ENCODE results near the gene OR52I2. TPM values are rescaled to one million over a fixed set of nuclear protein-coding genes. Genes with fewer than 3 reads are reported as not detected.

The OR52I2 gene
- total RNA-seq, 1 donor from 2014 or later = not detected

GRCh38 chr11:4606231-4607015 is 24.9 kb downstream of the OR52I2 start:
- intact Hi-C loops (cut with DNase I) = no loop called here

DNA sequence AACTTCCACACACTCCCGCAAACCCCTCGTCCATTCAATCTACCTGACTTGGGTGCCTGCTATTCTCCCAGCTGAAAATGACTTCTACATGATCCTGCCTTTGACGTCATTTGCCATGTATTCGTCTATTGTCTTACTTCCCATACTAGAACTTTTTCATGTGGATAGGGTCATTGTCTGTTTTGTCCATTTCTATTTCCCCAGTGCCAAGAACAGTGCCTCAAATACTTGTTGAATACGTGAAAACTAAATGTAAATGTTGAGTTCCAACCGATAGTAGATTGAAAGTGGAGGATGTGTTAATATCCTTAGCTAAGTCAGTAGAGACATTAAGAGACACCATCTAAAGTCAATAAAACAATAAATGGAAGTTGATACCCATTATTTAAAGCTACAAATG is 25.6 kb downstream of the OR52I2 start:
- no peak for DNase-seq (ENCODE audit: low spot score)
- intact Hi-C loops (cut with DNase I) = no loop called here

More at GRCh38 chr11:4606231-4607015, 24.9 kb downstream of the OR52I2 start:
- no peak for DNase-seq (ENCODE audit: low spot score)

GRCh38 chr11:4607781-4608666 is 26.5 kb downstream of the OR52I2 start, which contains the start of gene TRIM68:
Gene TRIM68 (minus strand): TSS chr11:4608231. CDS start chr11:4605504, 2,727 bp downstream.
- DNase-seq (ENCODE audit: low spot score) = peak; percentile 99
- intact Hi-C loops (cut with DNase I) = no loop called here

DNA sequence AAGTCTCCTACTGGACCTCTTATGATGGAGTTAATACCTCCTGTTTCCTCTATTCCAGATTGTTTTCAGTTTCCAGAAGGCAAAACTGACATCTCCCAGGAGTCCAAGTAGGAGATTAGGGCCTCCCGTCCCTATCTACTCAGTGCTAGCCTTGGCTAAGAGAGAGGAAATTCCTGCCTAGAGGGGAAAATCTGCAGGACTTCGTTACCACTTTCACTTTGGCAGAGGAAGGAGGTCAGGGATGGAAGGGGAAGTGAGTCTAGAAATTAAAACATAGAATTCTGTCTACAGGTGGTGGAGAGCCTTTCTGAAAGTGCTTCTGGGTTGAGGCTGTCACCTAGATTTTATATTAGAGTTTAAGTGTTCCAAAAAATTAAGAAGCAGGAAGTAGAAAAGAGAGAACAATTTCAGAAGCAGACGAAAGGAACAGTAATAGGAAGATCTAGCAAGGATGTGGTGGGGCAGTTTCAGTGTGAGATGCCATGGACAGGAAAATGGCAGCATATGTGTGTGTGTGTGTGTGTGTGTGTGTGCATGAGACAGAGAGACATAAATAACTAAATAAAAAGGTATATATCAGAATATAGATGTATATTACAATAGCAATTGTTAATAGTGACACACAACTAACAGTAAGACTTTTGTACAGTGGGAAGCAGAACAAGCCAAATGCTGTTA is 28.9 kb downstream of the OR52I2 start:
- DNase-seq (ENCODE audit: low spot score) = no peak

DNA sequence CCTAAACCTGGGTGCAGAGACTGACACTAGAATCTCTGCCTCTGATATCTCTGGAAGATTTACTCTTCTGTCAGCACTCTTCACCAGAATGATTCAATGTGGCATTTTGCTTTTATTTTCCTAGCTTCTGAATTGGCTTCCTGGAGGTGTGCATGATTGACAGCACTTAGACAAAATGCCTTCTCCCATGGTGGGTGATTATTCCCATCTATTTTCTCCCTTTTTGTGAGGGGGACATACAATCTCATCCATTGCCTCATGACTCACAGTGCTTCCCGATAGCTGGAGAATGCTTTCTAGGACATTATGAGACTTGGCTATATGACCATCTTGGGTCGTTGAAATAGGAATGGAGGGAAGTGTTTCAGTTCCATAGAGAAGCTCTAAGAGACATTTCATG is 30.4 kb downstream of the OR52I2 start:
- intact Hi-C loops (cut with DNase I) = loop anchor here (2.0 kb wide), 1 partner anchor 31 kb away; the partner anchor contains the start of gene OR51E1
- no peak for DNase-seq (ENCODE audit: low spot score)

More for the DNA sequence above, 28.9 kb downstream of the OR52I2 start:
- intact Hi-C loops (cut with DNase I) = loop anchor here (2.0 kb wide), 1 partner anchor 32 kb away; the partner anchor contains the start of gene OR51E1

GRCh38 chr11:4615856-4616444 is 34.4 kb downstream of the OR52I2 start:
- intact Hi-C loops (cut with DNase I) = no loop called here
- no peak for DNase-seq (ENCODE audit: low spot score)

- intact Hi-C loops (cut with DNase I) = no loop called here
- no peak for DNase-seq (ENCODE audit: low spot score)
Observed at GRCh38 chr11:4619514-4619913, 38.0 kb downstream of the OR52I2 start.

DNA sequence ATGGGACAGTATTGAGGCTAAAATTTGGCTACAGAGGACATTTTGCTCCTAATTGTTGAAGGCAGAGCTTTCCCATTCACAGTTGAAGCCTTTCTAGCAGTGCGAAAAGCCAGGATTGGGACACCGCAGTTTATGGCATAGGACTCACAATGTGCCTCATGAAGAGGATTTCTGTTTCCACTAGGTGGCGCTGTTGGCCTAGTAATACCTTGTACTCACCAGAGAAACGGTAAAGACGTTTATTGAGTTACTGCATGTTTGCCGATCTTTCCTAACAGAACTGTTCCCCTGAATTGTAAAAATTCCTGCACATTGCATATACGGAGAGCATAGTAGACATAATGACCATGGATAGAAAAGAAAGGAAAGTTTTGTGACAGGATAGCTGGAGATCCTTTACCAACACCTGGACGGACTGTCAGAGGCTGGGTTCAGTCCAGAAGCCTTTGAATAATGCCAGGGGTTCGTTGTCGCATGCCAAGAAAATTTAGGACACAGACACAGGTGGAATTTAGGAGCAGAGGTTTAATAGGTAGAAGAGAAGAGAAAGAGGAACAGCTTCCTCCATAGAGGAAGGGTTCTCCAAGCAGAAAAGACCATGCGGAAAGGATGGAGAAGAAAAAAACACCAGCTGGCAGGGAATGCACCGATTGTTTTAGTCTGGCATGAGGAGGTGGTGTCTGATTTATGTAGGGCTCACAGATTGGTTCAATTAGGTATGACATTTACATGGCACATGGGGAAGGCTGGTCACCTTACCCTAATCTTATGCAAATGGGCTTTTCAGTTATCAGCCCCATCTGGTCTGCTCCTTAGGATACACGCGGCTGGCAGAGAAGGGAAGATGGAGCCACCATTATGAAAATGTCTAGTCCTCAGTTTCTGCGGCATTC is 44.9 kb downstream of the OR52I2 start:
- DNase-seq (ENCODE audit: low spot score) = no peak
- intact Hi-C loops (cut with DNase I) = loop anchor here (5.0 to 10.0 kb wide), 2 partner anchors 376 to 758 kb away; partner anchors contain the start of gene OR51M1

- intact Hi-C loops (cut with DNase I) = no loop called here
- DNase-seq (ENCODE audit: low spot score) = no peak
Observed at GRCh38 chr11:4636136-4636535, 54.6 kb downstream of the OR52I2 start.

DNA sequence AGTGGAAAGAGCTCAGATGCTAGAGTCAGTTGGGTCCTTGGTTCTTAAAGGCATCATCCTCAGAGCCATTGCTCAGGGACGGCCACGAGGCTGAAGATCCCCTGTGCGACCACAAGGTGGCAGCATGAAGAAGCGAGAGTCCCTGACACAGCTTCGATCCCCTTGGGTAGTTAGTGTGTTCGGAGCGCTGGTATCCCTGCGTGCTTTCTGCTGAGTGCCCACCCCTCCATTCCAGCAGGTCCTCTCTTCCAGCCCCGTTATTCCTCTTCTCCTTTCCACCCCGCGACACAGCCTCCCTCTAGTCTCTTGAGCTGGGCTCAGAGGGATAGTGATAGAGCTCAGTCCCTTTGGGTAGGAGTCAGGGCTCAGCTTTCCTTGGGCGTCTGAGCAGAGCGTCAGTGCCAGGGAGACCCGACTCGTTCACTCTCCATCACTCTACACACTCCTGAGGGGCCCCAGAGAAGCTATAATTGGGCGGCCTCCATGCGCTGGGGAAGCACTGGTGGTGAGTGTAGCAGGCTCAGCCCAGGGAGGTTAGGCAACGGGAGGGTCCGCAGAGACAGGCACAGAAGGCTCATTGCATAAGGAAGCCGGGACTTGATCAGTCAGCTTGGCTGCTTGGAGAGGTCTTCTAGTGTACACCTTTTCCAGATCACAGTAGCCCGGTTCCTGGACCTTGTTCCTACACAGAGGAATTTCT is 55.6 kb downstream of the OR52I2 start, which contains the start of gene OR51D1:
OR51D1 (plus strand) TSS at position 516 of the 700 bp plus-strand sequence. CDS start 2,314 bp downstream, outside the sequence.
- intact Hi-C loops (cut with DNase I) = loop anchor here (1.0 kb wide), 1 partner anchor 189 kb away; no protein-coding TSS in a partner anchor
- DNase-seq (ENCODE audit: low spot score) = peak; percentile 82

DNA sequence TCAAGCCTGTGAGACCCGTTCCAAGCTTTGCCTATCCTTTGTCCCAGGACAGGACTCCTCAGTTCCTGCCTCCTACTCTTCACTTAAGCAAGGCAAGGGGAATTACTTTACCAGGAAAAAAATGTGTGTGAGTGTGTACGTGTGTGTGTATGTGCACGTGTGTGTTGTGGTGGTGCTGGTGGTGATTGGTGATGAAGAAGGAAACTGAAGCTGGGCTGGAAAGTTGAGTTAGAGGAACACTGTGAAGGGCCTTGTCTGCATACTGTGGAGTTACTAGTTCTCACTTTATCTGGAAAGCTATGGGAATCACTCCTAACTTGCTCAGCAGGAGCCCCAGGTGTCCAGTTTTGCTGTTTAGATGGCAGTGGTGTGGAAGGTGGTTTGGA is 56.1 kb downstream of the OR52I2 start:
- DNase-seq (ENCODE audit: low spot score) = no peak
- intact Hi-C loops (cut with DNase I) = loop anchor here (1.0 kb wide), 1 partner anchor 189 kb away; no protein-coding TSS in a partner anchor

GRCh38 chr11:4639931-4640330 is 58.4 kb downstream of the OR52I2 start:
- intact Hi-C loops (cut with DNase I) = no loop called here
- no peak for DNase-seq (ENCODE audit: low spot score)

DNA sequence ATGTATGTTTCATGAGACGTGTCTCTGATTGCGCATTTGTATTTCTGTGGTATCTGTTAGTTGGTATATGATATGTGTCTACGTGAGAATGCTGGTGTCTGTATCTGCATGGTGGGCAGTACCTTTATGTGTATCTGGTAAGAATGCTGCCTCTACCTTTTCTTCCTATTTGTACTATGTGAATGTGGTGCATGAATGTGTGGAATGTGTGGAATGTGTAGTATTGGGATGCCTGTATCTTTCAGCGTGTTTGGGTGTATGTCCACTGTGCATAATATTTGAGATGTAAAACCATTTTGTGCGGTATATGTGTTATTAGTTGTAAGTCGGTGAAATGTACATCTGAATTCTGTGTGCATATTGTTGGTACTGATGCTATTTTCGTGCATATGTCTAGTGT is 60.0 kb downstream of the OR52I2 start:
- intact Hi-C loops (cut with DNase I) = no loop called here
- DNase-seq (ENCODE audit: low spot score) = no peak

DNA sequence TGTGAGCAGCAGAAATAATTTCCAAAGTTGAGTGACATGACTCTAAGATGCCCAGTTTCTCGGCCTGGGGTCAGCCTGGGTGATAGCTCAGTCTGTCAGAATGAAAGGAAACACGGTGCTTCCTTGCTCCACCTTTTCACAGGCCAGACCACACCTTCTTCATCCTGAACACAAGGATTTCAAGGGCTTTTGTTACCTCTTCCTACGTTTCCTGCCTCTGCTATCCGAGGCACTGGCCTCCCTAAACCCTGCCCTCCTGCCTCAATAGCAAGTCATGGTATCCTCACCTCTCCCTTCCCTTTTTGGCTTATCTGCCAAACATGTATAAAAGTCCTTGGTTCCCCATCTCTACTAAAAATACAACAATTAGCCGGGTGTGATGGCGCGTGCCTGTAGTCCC is 60.5 kb downstream of the OR52I2 start:
- DNase-seq (ENCODE audit: low spot score) = no peak
- intact Hi-C loops (cut with DNase I) = loop anchor here (2.0 kb wide), 1 partner anchor 31 kb away; no protein-coding TSS in a partner anchor
